ENCODE measurements around the gene TRPM3. TPM values are rescaled to one million over a fixed set of nuclear protein-coding genes. Genes with fewer than 3 reads are reported as not detected.

The TRPM3 gene
- polyA plus RNA-seq, 2 of the 4 experiments (the other 2 are of a cell fraction): not detected

GRCh38 chr9:70557661-70558369, 563.6 kb downstream of the TRPM3 start:
- Histone ChIP-seq H3K9me3 (no peaks in the 10 kb centered on the region), H3K4me3 (no peak overlapping the region), H3K4me2 (no peak overlapping the region), H3K27ac (no peak overlapping the region), H3K4me1 (no peaks in the 10 kb centered on the region)
- no peak for DNase-seq (ENCODE audit: low read depth in 1 of 2, low spot score in 1 of 2)
- CTCF ChIA-PET: interaction anchor here (1.1 kb wide), 1 partner anchor 44 kb away, joined by 3 read pairs; no protein-coding TSS in a partner anchor
- POLR2A ChIA-PET: no interaction called here
- WGBS (ENCODE audit: missing lambda C conversion rate): 30% methylated on average over 6 of the region's 6 CpGs
- ATAC-seq: no peak
- TF ChIP-seq EP300 (IDR thresholded peaks at IDR 0.05) (no peak), NR3C1 (IDR thresholded peaks at IDR 0.05) (no peak), RAD21 (conservative IDR thresholded peaks at IDR 0.05 in 1 of 2, IDR thresholded peaks at IDR 0.05 in 1 of 2) (no peak), CHD4 (IDR thresholded peaks at IDR 0.05; ENCODE audit: borderline replicate concordance) (no peak), KDM1A (IDR thresholded peaks at IDR 0.05; ENCODE audit: low read depth) (no peak), HOXB5 (CRISPR knock-in tag; IDR thresholded peaks at IDR 0.05) (no peak), PHF8 (IDR thresholded peaks at IDR 0.05; ENCODE audit: borderline replicate concordance, low read depth) (no peak), CBX8 (IDR thresholded peaks at IDR 0.05) (no peak)
- TF ChIP-seq, protein P1, sequence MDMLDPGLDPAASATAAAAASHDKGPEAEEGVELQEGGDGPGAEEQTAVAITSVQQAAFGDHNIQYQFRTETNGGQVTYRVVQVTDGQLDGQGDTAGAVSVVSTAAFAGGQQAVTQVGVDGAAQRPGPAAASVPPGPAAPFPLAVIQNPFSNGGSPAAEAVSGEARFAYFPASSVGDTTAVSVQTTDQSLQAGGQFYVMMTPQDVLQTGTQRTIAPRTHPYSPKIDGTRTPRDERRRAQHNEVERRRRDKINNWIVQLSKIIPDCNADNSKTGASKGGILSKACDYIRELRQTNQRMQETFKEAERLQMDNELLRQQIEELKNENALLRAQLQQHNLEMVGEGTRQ (IDR thresholded peaks at IDR 0.05): no peak
- TF ChIP-seq, protein P2, sequence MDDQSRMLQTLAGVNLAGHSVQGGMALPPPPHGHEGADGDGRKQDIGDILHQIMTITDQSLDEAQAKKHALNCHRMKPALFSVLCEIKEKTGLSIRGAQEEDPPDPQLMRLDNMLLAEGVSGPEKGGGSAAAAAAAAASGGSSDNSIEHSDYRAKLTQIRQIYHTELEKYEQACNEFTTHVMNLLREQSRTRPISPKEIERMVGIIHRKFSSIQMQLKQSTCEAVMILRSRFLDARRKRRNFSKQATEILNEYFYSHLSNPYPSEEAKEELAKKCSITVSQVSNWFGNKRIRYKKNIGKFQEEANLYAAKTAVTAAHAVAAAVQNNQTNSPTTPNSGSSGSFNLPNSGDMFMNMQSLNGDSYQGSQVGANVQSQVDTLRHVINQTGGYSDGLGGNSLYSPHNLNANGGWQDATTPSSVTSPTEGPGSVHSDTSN (IDR thresholded peaks at IDR 0.05): no peak
- FAIRE-seq: no peak

- no peak overlapping the region for H3K4me2 ChIP-seq
- ChIA-PET POLR2A (no interaction called here), CTCF (interaction anchor here (0.5 to 1.6 kb wide), 2 partner anchors 12 to 13 kb away, joined by 3 to 4 read pairs; no protein-coding TSS in a partner anchor)
- no peak overlapping the region for H3K27ac ChIP-seq
- no peaks in the 10 kb centered on the region for H3K9me3 ChIP-seq
- DNase-seq (ENCODE audit: low read depth in 1 of 2, low spot score in 1 of 2): no peak
- no peaks in the 10 kb centered on the region for H3K4me1 ChIP-seq
- FAIRE-seq: peak; percentile 32
- no peak for ATAC-seq
- TF ChIP-seq NFE2L2 (conservative IDR thresholded peaks at IDR 0.05; ENCODE audit: low read length) (peak; percentile 38; the same call in 1 of the 2 replicates), MAFK (IDR thresholded peaks at IDR 0.05; ENCODE audit: partially characterized antibody) (peak; percentile 49), FOSB (CRISPR knock-in tag; IDR thresholded peaks at IDR 0.05) (no peak)
- TF ChIP-seq, protein P3, sequence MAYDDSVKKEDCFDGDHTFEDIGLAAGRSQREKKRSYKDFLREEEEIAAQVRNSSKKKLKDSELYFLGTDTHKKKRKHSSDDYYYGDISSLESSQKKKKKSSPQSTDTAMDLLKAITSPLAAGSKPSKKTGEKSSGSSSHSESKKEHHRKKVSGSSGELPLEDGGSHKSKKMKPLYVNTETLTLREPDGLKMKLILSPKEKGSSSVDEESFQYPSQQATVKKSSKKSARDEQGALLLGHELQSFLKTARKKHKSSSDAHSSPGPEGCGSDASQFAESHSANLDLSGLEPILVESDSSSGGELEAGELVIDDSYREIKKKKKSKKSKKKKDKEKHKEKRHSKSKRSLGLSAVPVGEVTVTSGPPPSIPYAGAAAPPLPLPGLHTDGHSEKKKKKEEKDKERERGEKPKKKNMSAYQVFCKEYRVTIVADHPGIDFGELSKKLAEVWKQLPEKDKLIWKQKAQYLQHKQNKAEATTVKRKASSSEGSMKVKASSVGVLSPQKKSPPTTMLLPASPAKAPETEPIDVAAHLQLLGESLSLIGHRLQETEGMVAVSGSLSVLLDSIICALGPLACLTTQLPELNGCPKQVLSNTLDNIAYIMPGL (CRISPR knock-in tag; IDR thresholded peaks at IDR 0.05; ENCODE audit: borderline replicate concordance): no peak
- 89% methylated on average over 1 of the region's 1 CpG for WGBS (ENCODE audit: missing lambda C conversion rate)
- H3K4me3 ChIP-seq: no peak overlapping the region
Observed at GRCh38 chr9:70556771-70557170, 564.6 kb downstream of the TRPM3 start.

DNA sequence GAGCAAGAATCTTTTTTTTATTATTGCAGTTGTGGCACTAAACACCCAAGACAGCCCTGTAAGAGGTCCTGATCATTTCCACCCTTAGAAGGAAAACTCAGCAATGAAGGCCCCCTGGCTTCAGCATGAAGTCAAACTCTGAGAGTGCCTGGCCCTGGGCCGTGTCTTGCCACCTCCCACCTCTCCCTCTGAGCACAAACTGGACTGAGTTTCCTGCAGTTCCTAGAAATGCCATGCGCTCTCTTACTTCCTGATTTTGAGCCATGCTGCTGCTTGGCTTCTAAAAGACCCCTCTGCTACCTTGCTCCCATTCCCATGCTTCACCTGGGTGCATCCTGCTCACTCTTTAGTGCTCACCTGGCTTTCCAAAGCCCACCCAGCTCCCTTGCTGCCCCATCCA, 566.5 kb downstream of the TRPM3 start:
- FAIRE-seq (no peak), DNase-seq (ENCODE audit: low read depth in 1 of 2, low spot score in 1 of 2) (no peak), ATAC-seq (no peak)
- TF ChIP-seq KDM1A (IDR thresholded peaks at IDR 0.05; ENCODE audit: low read depth) (no peak), SREBF2 (IDR thresholded peaks at IDR 0.05) (no peak), SMC3 (IDR thresholded peaks at IDR 0.05) (no peak), ZFP36 (IDR thresholded peaks at IDR 0.05; ENCODE audit: borderline replicate concordance, partially characterized antibody) (no peak), BHLHE40 (IDR thresholded peaks at IDR 0.05; ENCODE audit: low read depth, low read length) (no peak), EHF (CRISPR knock-in tag; IDR thresholded peaks at IDR 0.05) (no peak), HOXB13 (CRISPR knock-in tag; IDR thresholded peaks at IDR 0.05; ENCODE audit: low read depth) (no peak), EP300 (IDR thresholded peaks at IDR 0.05) (no peak), EHMT2 (IDR thresholded peaks at IDR 0.05; ENCODE audit: low read depth) (no peak), ESRRA (IDR thresholded peaks at IDR 0.05; ENCODE audit: borderline replicate concordance, low read length) (no peak), TP53 (CRISPR knock-in tag; IDR thresholded peaks at IDR 0.05) (no peak)
- no peak overlapping the region for H3K27ac ChIP-seq
- CTCF ChIA-PET: no interaction called here
- POLR2A ChIA-PET: no interaction called here
- H3K4me1 ChIP-seq: no peaks in the 10 kb centered on the region
- no peak overlapping the region for H3K4me3 ChIP-seq
- H3K9me3 ChIP-seq: no peaks in the 10 kb centered on the region
- no peak overlapping the region for H3K4me2 ChIP-seq
- WGBS (ENCODE audit: missing lambda C conversion rate): 51% methylated on average over 2 of the region's 2 CpGs

Data from A549 (cell line).